PFSK-1 (cell line): ENCODE data around the gene KRT75.

ENCODE experiments used
- REST ChIP-seq, 2 experiments: IDR thresholded peaks; 2 replicates each; pipeline versions ENCODE4 v1.6.1 to v1.8.0; 2011 to 2012; ENCODE audit warnings: low read depth in 2 of 2, low read length in 2 of 2, control low read depth in 1 of 2, inconsistent platforms in 1 of 2, mild to moderate bottlenecking in 1 of 2, moderate library complexity in 1 of 2; ENCODE audit not compliant: insufficient read depth in 1 of 2
- SIN3A ChIP-seq: IDR thresholded peaks from 2 replicates; pipeline ENCODE4 v1.6.1; 2012; ENCODE audit warnings: mild to moderate bottlenecking, low read length, moderate library complexity, borderline replicate concordance; ENCODE audit not compliant: insufficient read depth
- TAF1 ChIP-seq: IDR thresholded peaks from 2 replicates; pipeline ENCODE4 v1.6.1; 2012; ENCODE audit warnings: low read length, control low read depth, borderline replicate concordance; ENCODE audit not compliant: insufficient read depth

- no peak for TF ChIP-seq TAF1
- TF ChIP-seq REST (IDR thresholded peaks at IDR 0.05; ENCODE audit: insufficient read depth in 1 of 2, low read depth in 2 of 2, low read length in 2 of 2), result no peak
- no peak for TF ChIP-seq SIN3A
These were observed 31.8 kb downstream of the KRT75 start for GRCh38 chr12:52402377-52402776.
